Measurements from ENCODE around the gene FBLN2.

The FBLN2 gene

GRCh38 chr3:13528217-13528867 is 20.6 kb upstream of the FBLN2 start:
- H3K36me3 ChIP-seq (replicated peaks; ENCODE audit: low read depth, low read length) = no peaks in the 10 kb centered on the region
- no peak overlapping the region for H2AFZ ChIP-seq (ENCODE audit: low read depth, low read length)
- no peaks in the 10 kb centered on the region for H3K79me2 ChIP-seq (ENCODE audit: low read length)
- TF ChIP-seq CTCF (IDR thresholded peaks at IDR 0.05; ENCODE audit: low read depth, low read length) (no peak), EZH2phosphoT487 (IDR thresholded peaks at IDR 0.05; ENCODE audit: low read depth) (no peak)
- no peaks in the 10 kb centered on the region for H3K9me3 ChIP-seq (ENCODE audit: insufficient read depth, low read length)
- H3K27me3 ChIP-seq (ENCODE audit: low read depth, low read length) = peaks cover 46% of the 10 kb centered on the region
- H3K4me1 ChIP-seq (ENCODE audit: low read length) = no peaks in the 10 kb centered on the region
- H4K20me1 ChIP-seq (ENCODE audit: insufficient read depth, low read length) = no peaks in the 10 kb centered on the region
- no peak overlapping the region for H3K27ac ChIP-seq (ENCODE audit: low read length)
- H3K9ac ChIP-seq (ENCODE audit: low read length) = no peak overlapping the region
- no peak overlapping the region for H3K4me2 ChIP-seq (ENCODE audit: low read length)
- no peak overlapping the region for H3K4me3 ChIP-seq (ENCODE audit: low read length)

- TF ChIP-seq CTCF (IDR thresholded peaks at IDR 0.05; ENCODE audit: low read depth, low read length) (no peak), EZH2phosphoT487 (IDR thresholded peaks at IDR 0.05; ENCODE audit: low read depth) (no peak)
Observed at GRCh38 chr3:13529196-13530112, 19.5 kb upstream of the FBLN2 start.

GRCh38 chr3:13530241-13531009 is 18.5 kb upstream of the FBLN2 start:
- Histone ChIP-seq H3K4me1 (ENCODE audit: low read length) (no peaks in the 10 kb centered on the region), H3K9me3 (ENCODE audit: insufficient read depth, low read length) (no peaks in the 10 kb centered on the region), H3K36me3 (replicated peaks; ENCODE audit: low read depth, low read length) (no peaks in the 10 kb centered on the region), H3K27ac (ENCODE audit: low read length) (no peak overlapping the region), H3K9ac (ENCODE audit: low read length) (no peak overlapping the region), H4K20me1 (ENCODE audit: insufficient read depth, low read length) (no peaks in the 10 kb centered on the region), H3K4me2 (ENCODE audit: low read length) (no peak overlapping the region), H3K27me3 (ENCODE audit: low read depth, low read length) (peaks cover 48% of the 10 kb centered on the region), H2AFZ (ENCODE audit: low read depth, low read length) (no peak overlapping the region), H3K79me2 (ENCODE audit: low read length) (no peaks in the 10 kb centered on the region), H3K4me3 (ENCODE audit: low read length) (no peak overlapping the region)
- TF ChIP-seq EZH2phosphoT487 (IDR thresholded peaks at IDR 0.05; ENCODE audit: low read depth) (no peak), CTCF (IDR thresholded peaks at IDR 0.05; ENCODE audit: low read depth, low read length) (no peak)

More at GRCh38 chr3:13529196-13530112, 19.5 kb upstream of the FBLN2 start:
- H3K4me3 ChIP-seq (ENCODE audit: low read length) = no peak overlapping the region
- H3K4me1 ChIP-seq (ENCODE audit: low read length) = no peaks in the 10 kb centered on the region
- no peak overlapping the region for H3K9ac ChIP-seq (ENCODE audit: low read length)
- H3K36me3 ChIP-seq (replicated peaks; ENCODE audit: low read depth, low read length) = no peaks in the 10 kb centered on the region
- no peaks in the 10 kb centered on the region for H3K79me2 ChIP-seq (ENCODE audit: low read length)
- H3K27ac ChIP-seq (ENCODE audit: low read length) = no peak overlapping the region
- H4K20me1 ChIP-seq (ENCODE audit: insufficient read depth, low read length) = no peaks in the 10 kb centered on the region
- no peak overlapping the region for H2AFZ ChIP-seq (ENCODE audit: low read depth, low read length)
- no peaks in the 10 kb centered on the region for H3K9me3 ChIP-seq (ENCODE audit: insufficient read depth, low read length)
- peaks cover 40% of the 10 kb centered on the region for H3K27me3 ChIP-seq (ENCODE audit: low read depth, low read length)
- H3K4me2 ChIP-seq (ENCODE audit: low read length) = no peak overlapping the region

GRCh38 chr3:13532085-13532484 is 16.8 kb upstream of the FBLN2 start:
- no peaks in the 10 kb centered on the region for H3K36me3 ChIP-seq (replicated peaks; ENCODE audit: low read depth, low read length)

More at GRCh38 chr3:13532085-13532484, 16.8 kb upstream of the FBLN2 start:
- H3K27me3 ChIP-seq (ENCODE audit: low read depth, low read length) = peaks cover 42% of the 10 kb centered on the region
- H3K4me3 ChIP-seq (ENCODE audit: low read length) = no peak overlapping the region
- no peak for TF ChIP-seq CTCF (IDR thresholded peaks at IDR 0.05; ENCODE audit: low read depth, low read length)
- no peak for TF ChIP-seq EZH2phosphoT487 (IDR thresholded peaks at IDR 0.05; ENCODE audit: low read depth)
- no peak overlapping the region for H3K27ac ChIP-seq (ENCODE audit: low read length)
- H3K9me3 ChIP-seq (ENCODE audit: insufficient read depth, low read length) = no peaks in the 10 kb centered on the region
- no peaks in the 10 kb centered on the region for H4K20me1 ChIP-seq (ENCODE audit: insufficient read depth, low read length)
- no peak overlapping the region for H3K9ac ChIP-seq (ENCODE audit: low read length)
- H3K4me2 ChIP-seq (ENCODE audit: low read length) = no peak overlapping the region
- no peaks in the 10 kb centered on the region for H3K4me1 ChIP-seq (ENCODE audit: low read length)
- H3K79me2 ChIP-seq (ENCODE audit: low read length) = no peaks in the 10 kb centered on the region
- H2AFZ ChIP-seq (ENCODE audit: low read depth, low read length) = no peak overlapping the region
